Measurements from ENCODE around the gene SCN3B.
A peak's percentile ranks its signal among the peaks of the same experiment; 100 is the strongest.

SCN3B gene

DNA sequence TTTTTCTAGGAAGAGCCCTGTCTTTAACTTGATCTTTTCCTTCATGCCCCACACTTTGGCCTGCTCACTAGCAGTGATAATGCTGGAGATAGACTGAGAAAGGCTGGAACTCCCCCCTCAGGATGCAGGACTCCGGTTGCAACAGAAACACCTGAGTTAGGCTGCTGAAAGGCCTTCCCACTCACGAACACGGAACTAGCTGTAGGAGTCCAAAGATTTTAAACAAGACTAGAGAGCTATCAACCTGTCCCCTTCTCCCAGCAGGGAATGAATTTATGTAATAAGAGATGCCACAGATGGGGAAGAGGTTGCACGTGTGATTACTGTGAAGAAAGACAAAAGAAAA lies 13.0 kb downstream of the SCN3B start:
- no peak for DNase-seq (ENCODE audit: low read depth)
- TF ChIP-seq, protein P1, sequence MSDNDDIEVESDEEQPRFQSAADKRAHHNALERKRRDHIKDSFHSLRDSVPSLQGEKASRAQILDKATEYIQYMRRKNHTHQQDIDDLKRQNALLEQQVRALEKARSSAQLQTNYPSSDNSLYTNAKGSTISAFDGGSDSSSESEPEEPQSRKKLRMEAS (IDR thresholded peaks at IDR 0.05; ENCODE audit: low read depth, low read length): no peak
- TF ChIP-seq, protein P2, sequence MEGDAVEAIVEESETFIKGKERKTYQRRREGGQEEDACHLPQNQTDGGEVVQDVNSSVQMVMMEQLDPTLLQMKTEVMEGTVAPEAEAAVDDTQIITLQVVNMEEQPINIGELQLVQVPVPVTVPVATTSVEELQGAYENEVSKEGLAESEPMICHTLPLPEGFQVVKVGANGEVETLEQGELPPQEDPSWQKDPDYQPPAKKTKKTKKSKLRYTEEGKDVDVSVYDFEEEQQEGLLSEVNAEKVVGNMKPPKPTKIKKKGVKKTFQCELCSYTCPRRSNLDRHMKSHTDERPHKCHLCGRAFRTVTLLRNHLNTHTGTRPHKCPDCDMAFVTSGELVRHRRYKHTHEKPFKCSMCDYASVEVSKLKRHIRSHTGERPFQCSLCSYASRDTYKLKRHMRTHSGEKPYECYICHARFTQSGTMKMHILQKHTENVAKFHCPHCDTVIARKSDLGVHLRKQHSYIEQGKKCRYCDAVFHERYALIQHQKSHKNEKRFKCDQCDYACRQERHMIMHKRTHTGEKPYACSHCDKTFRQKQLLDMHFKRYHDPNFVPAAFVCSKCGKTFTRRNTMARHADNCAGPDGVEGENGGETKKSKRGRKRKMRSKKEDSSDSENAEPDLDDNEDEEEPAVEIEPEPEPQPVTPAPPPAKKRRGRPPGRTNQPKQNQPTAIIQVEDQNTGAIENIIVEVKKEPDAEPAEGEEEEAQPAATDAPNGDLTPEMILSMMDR (IDR thresholded peaks at IDR 0.05; ENCODE audit: low read depth, low read length): no peak
- no peak for TF ChIP-seq MYC (IDR thresholded peaks at IDR 0.05; ENCODE audit: low read depth, low read length)
- TF ChIP-seq POLR2A (IDR thresholded peaks at IDR 0.05; ENCODE audit: extremely low read depth, insufficient read length): no peak
- H3K4me3 ChIP-seq (ENCODE audit: low read depth, low read length): no peak overlapping the region

DNA sequence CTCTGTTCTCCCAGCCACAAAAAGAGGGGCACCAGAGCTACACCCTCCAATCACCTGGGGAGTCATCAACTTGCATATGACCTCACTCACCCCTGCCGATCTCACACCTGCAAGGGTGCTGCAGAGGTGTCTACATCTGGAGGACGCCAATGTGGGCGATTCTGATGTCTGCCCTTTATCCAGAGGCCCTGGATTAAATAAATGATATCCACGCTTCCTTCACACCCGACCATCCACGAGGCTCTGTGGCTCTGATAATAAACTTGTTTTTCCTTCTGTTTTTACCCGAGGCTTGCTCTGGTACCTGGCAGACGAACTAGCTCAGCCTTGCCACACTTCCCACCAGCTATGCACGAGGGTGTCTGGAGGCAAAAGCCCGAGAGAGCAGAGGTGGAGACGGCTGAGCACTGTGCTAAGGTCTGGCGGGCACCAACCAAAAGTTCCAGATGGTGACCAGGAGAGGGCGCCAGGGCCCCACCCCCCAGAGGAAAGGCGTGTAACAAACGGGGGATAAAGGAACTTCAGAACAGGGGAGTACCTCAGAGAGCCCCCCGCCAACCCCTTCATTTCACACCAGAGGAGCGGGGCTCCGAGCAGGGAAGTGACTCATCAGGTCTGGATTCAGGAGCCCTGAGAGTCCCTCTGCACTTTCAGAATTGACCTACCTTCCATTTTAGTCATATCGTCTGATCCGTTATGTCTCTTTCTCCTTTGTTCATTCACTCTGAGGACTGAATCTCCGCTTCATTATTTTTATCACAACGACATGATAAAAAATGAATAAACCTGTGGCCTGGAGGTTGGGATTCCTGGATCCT lies 13.5 kb downstream of the SCN3B start:
- peak; percentile 70 for DNase-seq (ENCODE audit: low read depth)
- H3K4me3 ChIP-seq (ENCODE audit: low read depth, low read length): no peak overlapping the region
- TF ChIP-seq, protein P1 (IDR thresholded peaks at IDR 0.05; ENCODE audit: low read depth, low read length): no peak
- 0 out of 2 replicates have a peak, but pooled peaks have one; percentile 34 for TF ChIP-seq MYC (IDR thresholded peaks at IDR 0.05; ENCODE audit: low read depth, low read length)
- no peak for TF ChIP-seq POLR2A (IDR thresholded peaks at IDR 0.05; ENCODE audit: extremely low read depth, insufficient read length)
- TF ChIP-seq, protein P2 (IDR thresholded peaks at IDR 0.05; ENCODE audit: low read depth, low read length): peak; percentile 80

DNA sequence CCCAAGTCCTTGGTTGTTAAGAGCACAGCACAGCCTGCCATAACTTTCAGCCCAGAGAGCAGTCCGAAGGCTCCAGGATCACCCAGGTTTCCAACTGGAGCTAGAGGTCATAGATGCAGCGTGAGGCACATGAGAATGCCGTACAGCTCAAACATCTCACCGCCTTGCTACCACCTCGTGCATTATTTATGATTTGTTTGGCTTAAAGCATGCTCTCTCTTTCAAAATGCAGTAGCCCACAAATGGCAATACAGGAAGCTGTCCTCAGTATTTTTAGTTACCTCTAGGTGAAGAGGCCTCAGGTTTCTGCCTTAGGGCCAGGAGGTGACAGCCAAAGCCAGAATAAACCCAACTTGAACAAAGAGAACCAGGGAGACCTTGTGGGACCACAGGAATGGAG lies 14.4 kb downstream of the SCN3B start:
- TF ChIP-seq MYC (IDR thresholded peaks at IDR 0.05; ENCODE audit: low read depth, low read length) (no peak), POLR2A (IDR thresholded peaks at IDR 0.05; ENCODE audit: extremely low read depth, insufficient read length) (no peak)
- TF ChIP-seq, protein P1 (IDR thresholded peaks at IDR 0.05; ENCODE audit: low read depth, low read length): no peak
- TF ChIP-seq, protein P2 (IDR thresholded peaks at IDR 0.05; ENCODE audit: low read depth, low read length): no peak
- H3K4me3 ChIP-seq (ENCODE audit: low read depth, low read length): no peak overlapping the region
- no peak for DNase-seq (ENCODE audit: low read depth)

DNA sequence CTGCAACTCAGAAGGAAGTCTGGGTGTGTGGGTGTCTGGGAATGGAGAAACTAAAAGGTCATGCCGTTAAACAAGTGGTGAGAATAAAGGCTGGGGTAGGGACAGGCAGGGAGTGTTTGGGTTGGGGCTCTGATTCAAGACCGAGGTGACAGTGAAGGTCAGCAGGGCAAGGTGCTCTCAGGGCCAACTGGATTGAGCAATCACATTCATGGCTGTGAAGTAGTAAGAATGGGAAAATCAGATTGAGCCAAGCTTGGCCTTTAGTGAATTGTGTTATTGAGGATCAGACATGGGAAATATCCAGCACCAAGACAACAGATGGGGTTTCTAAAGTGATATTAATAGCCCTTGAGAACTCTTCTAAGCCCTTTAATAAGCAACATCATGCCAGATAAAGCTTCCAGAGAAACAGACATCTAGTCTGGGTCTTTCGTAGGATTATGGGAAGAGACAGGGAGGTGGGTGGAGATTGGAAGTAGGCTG lies 24.3 kb downstream of the SCN3B start:
- DNase-seq (ENCODE audit: low read depth): no peak
- H3K4me3 ChIP-seq (ENCODE audit: low read depth, low read length): no peak overlapping the region
- no peak for TF ChIP-seq MYC (IDR thresholded peaks at IDR 0.05; ENCODE audit: low read depth, low read length)

DNA sequence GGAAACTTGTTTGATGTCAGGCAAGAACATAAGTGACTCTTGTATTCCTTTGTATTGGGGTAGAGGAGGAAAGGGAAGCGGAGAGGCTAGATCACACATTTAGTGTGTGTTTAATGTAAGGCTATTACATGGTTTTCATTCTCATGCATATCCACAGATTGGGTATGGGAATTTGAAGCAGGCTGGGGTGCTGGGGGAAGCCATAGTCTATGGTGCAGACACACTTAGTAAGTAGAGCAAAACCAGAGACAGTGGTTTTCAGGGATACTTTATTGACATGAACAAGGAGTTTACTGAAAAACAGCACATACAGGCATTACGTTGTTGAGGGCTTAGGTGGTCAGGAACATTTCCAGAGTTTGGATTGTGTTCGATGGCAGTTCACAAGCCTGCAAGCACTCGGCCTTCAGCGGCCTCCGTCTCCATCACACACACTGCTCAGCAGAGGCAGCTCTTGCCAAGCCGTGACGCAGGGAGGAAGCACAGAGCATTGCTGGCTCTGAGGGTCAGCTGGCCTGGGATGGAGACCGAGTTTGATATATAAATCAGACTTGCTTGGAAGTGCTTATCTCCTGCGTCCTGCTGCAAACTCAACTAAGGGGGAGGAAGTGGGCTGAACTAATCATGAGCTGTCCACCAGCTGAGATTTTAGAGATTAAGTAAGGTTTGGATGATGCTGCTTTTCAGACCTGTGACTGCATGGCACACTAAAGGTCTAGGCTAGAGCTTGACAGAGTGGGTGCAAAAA lies 25.3 kb downstream of the SCN3B start:
- H3K4me3 ChIP-seq (ENCODE audit: low read depth, low read length): no peak overlapping the region
- TF ChIP-seq POLR2A (IDR thresholded peaks at IDR 0.05; ENCODE audit: extremely low read depth, insufficient read length): no peak
- no peak for TF ChIP-seq MYC (IDR thresholded peaks at IDR 0.05; ENCODE audit: low read depth, low read length)
- TF ChIP-seq, protein P1 (IDR thresholded peaks at IDR 0.05; ENCODE audit: low read depth, low read length): no peak
- TF ChIP-seq, protein P2 (IDR thresholded peaks at IDR 0.05; ENCODE audit: low read depth, low read length): no peak
- DNase-seq (ENCODE audit: low read depth): peak; percentile 11

DNA sequence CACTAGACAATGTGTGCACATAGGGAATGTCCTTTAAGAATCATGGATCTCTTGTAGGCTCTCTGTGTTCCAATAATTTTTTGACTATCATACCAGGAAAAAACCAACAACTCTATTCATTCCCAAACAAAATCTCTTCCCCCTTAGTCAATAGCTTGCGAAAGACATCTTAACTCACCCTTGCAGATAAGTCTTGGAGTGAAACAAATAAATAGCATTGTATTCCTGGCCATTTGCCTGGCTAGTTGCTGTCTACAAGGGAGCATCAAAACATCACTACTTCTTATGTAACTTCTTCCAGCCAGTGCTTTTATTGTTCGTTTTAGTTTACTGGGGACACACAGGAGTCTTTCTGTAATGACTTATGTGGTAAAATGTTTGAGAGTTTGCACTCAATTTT lies 29.4 kb downstream of the SCN3B start:
- TF ChIP-seq MYC (IDR thresholded peaks at IDR 0.05; ENCODE audit: low read depth, low read length) (no peak), POLR2A (IDR thresholded peaks at IDR 0.05; ENCODE audit: extremely low read depth, insufficient read length) (no peak)
- TF ChIP-seq, protein P2 (IDR thresholded peaks at IDR 0.05; ENCODE audit: low read depth, low read length): no peak
- TF ChIP-seq, protein P1 (IDR thresholded peaks at IDR 0.05; ENCODE audit: low read depth, low read length): no peak

More for the DNA sequence above, 29.4 kb downstream of the SCN3B start:
- DNase-seq (ENCODE audit: low read depth): no peak
- no peak overlapping the region for H3K4me3 ChIP-seq (ENCODE audit: low read depth, low read length)
